ENCODE results near the gene LSM14B. TPM values are rescaled to one million over a fixed set of nuclear protein-coding genes. Genes with fewer than 3 reads are reported as not detected.

Gene LSM14B
- total and polyA plus RNA-seq, 7 donors, result 26.4 to 67.0 (median 54.2) TPM

DNA sequence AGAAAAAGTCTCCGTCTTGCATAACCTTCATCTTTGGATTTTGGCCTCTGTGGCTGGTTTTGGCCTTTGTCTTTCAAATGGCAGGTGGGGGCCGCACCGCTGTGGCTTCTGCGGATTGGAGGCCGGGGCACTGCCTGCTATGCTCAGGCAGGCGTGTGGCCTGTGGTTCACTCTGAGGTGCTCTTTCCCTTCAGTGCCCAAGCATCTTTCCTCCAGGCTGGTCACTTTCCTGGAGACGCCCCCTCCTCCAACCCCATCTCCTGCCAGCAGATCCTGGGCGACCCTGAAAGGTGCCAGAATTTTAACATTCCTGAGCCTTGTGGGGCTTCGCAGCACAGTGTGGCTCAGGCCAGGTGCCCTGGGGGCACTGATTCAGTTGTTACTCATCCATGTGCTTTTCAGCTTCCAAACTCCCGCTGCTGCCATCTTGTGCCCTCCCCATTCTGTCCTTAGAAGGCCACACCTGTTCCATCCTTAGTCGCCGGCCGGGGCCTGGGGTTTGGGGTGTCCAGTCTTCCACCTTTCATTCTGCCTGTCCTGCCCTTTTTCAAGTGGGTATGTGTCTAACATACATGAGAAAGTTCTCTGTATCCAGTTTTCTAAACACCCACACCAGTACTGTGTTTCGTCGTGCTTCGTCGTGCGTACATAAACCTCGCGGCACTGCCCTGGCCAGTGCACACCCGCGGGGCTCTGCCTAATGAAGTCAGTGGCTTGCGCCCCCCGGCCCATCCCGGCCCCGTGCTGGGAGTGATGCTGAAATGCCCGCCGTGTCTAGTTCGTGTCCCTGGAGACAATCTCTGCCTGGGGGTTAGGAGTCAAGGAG, 33.4 kb downstream of the LSM14B start:
- H3K4me3 ChIP-seq, result no peak overlapping the region
- 88 to 92% (median 89%) methylated on average over 29 of the region's 29 CpGs for WGBS, 3 donors
- ATAC-seq, result no peak
- peaks cover 15% of the 10 kb centered on the region for H3K4me1 ChIP-seq
- no peaks in the 10 kb centered on the region for H3K27me3 ChIP-seq (ENCODE audit: insufficient read depth in 3 of 3, low read length in 2 of 3)
- H3K9me3 ChIP-seq, result no peaks in the 10 kb centered on the region
- no peak for DNase-seq
- TF ChIP-seq, protein P1, sequence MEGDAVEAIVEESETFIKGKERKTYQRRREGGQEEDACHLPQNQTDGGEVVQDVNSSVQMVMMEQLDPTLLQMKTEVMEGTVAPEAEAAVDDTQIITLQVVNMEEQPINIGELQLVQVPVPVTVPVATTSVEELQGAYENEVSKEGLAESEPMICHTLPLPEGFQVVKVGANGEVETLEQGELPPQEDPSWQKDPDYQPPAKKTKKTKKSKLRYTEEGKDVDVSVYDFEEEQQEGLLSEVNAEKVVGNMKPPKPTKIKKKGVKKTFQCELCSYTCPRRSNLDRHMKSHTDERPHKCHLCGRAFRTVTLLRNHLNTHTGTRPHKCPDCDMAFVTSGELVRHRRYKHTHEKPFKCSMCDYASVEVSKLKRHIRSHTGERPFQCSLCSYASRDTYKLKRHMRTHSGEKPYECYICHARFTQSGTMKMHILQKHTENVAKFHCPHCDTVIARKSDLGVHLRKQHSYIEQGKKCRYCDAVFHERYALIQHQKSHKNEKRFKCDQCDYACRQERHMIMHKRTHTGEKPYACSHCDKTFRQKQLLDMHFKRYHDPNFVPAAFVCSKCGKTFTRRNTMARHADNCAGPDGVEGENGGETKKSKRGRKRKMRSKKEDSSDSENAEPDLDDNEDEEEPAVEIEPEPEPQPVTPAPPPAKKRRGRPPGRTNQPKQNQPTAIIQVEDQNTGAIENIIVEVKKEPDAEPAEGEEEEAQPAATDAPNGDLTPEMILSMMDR (IDR thresholded peaks at IDR 0.05), result no peak
- peaks cover 0 to 12% of the 10 kb centered on the region in 2 donors for H3K36me3 ChIP-seq (ENCODE audit: insufficient read depth in 1 of 2, low read depth in 1 of 2)
- intact Hi-C loops (cut with DNase I), result no loop called here
- no peak overlapping the region for H3K27ac ChIP-seq

DNA sequence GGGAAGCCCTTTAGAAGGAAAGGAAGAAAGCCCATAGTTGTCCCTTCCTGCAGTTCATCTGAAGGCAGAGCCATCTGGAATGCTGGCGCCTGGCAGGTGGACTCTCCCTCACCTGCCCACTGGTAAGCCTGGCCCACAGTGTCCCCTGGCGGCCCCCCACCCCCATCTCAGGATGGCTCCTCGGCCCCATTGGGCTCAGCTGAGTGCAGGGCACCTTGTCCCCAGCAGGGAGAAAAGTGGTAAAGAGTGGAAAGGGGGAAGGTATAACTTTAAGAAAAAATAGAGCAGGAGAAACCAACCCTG, 33.9 kb downstream of the LSM14B start:
- Histone ChIP-seq H3K9me3 (no peaks in the 10 kb centered on the region), H3K36me3 (ENCODE audit: insufficient read depth in 1 of 2, low read depth in 1 of 2) (peaks cover 0 to 18% of the 10 kb centered on the region in 2 donors), H3K4me1 (peaks cover 10% of the 10 kb centered on the region), H3K27me3 (ENCODE audit: insufficient read depth in 3 of 3, low read length in 2 of 3) (no peaks in the 10 kb centered on the region), H3K4me3 (no peak overlapping the region), H3K27ac (no peak overlapping the region)
- no peak for ATAC-seq
- TF ChIP-seq, protein P1 (IDR thresholded peaks at IDR 0.05), result no peak
- 89 to 90% (median 89%) methylated on average over 3 of the region's 3 CpGs for WGBS, 3 donors
- intact Hi-C loops (cut with DNase I), result no loop called here
- no peak for DNase-seq

DNA sequence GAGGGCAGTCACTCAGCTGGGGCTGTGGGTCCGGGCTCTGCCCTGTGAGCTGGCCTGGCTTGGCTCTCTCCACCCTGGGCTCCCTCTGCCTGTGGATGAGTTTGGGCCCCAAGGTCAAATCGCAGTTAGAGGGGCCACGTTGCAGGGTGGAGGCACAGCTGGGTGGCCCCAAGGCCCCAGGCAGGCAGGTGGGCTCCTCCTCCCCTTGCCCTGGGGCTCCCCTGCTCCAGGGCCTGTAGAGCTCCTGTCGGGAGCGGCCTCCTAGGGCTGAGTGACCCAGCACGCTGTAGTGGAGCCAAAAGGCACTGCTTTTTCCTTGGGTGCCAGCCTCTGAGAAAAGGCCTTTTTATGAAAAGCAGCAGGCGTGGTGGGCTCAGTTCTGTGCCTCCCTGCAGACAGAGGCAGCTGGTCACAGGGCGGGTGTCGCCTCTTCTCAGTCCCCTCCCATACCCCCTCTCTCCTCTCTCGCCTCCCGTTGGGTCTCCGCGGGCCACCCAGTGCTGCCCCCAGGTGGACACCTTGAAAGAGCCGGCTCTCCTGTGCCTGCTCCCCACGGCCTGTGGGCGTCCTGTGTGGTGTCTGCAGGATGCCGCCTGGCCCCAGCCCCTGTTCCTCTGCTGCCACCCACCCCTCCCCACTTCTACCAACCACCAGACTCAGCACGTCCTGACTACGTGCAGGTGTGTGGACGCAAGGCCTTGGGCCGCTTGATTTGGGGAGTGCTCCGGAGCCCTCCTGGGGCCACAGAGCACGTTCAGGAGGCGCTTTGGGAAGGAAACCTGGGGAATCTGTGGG, 34.5 kb downstream of the LSM14B start:
- Histone ChIP-seq H3K27me3 (ENCODE audit: insufficient read depth in 3 of 3, low read length in 2 of 3) (no peaks in the 10 kb centered on the region), H3K9me3 (no peaks in the 10 kb centered on the region), H3K4me1 (peaks cover 8% of the 10 kb centered on the region), H3K4me3 (peak overlapping the region; percentile 15), H3K27ac (no peak overlapping the region), H3K36me3 (ENCODE audit: insufficient read depth in 1 of 2, low read depth in 1 of 2) (peaks cover 0 to 24% of the 10 kb centered on the region in 2 donors)
- peak; percentile 72 to 87 for DNase-seq
- TF ChIP-seq, protein P1 (IDR thresholded peaks at IDR 0.05), result peak; percentile 68
- 42 to 53% (median 52%) methylated on average over 20 to 24 of the region's 24 CpGs for WGBS, 3 donors
- ATAC-seq, result peak; percentile 69 to 89 (median 78)
- intact Hi-C loops (cut with DNase I), result no loop called here

DNA sequence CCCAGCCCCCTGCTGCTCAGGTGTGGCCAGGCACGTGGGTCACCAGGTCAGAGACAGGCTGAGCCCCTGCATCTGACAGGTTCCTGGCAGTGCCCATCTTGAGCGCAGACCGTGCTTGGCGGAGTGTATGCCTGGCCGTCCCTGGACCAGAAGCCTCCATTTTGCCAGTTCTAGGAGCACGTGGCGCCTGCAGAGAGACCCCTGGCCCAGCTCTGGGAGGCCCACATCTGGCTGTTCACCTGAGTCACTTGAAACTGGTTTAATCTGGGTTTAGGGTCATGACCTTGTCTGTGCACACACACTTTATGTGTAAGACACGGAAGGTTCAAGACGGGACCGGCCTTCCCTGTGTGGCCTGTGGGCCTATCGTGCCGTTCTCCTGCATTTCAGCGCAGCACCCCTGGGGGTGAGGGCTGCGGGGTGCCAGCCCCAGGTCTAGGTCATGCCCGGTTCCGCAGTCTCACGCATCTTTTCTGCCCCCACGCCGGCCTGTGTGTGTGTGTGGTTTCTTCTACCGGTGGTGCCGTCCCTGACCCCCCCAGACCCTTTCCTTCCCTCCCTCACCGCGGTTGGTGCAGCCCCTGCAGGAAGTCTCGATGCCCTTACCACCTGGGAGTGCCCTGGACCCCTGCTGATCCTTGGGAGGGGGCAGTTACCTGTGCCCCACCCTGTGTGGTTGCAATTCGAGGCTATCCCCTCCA, 35.3 kb downstream of the LSM14B start:
- peak in 1 of 4 donors; percentile 4 for ATAC-seq

More for the DNA sequence above, 35.3 kb downstream of the LSM14B start:
- Histone ChIP-seq H3K4me1 (peaks cover 8% of the 10 kb centered on the region), H3K9me3 (no peaks in the 10 kb centered on the region), H3K4me3 (no peak overlapping the region), H3K27me3 (ENCODE audit: insufficient read depth in 3 of 3, low read length in 2 of 3) (no peaks in the 10 kb centered on the region), H3K27ac (no peak overlapping the region), H3K36me3 (ENCODE audit: insufficient read depth in 1 of 2, low read depth in 1 of 2) (peaks cover 0 to 31% of the 10 kb centered on the region in 2 donors)
- no peak for DNase-seq
- TF ChIP-seq, protein P1 (IDR thresholded peaks at IDR 0.05), result no peak
- intact Hi-C loops (cut with DNase I), result no loop called here
- WGBS, 3 donors, result 88 to 91% (median 90%) methylated on average over 25 of the region's 25 CpGs
